HG02610 (cell line): ENCODE results near the gene KRTAP10-10.
"Not testable (repeated sequence)": the region's sequence is repeated elsewhere in the genome, so short reads cannot be mapped to it uniquely, and the experiment has no call there.

ENCODE experiments used
- ATAC-seq: cut with Tn5 transposase; IDR thresholded peaks from one replicate; pipeline ENCODE4 v1.9.1; 2021; ENCODE audit warnings: mild to moderate bottlenecking, moderate library complexity; ENCODE audit not compliant: unreplicated experiment

The KRTAP10-10 gene

GRCh38 chr21:44649521-44650100, 12.5 kb downstream of the KRTAP10-10 start:
- ATAC-seq: no peak

- no peak for ATAC-seq
Observed at GRCh38 chr21:44650265-44650972, 13.3 kb downstream of the KRTAP10-10 start.

- no peak for ATAC-seq
Observed at GRCh38 chr21:44650973-44651675, 14.0 kb downstream of the KRTAP10-10 start.

- no peak for ATAC-seq
Observed at GRCh38 chr21:44653123-44653522, 16.0 kb downstream of the KRTAP10-10 start.

GRCh38 chr21:44653656-44654575, 16.8 kb downstream of the KRTAP10-10 start:
- ATAC-seq: no peak

GRCh38 chr21:44654576-44655175, 17.5 kb downstream of the KRTAP10-10 start, which contains the start of gene KRTAP12-4:
KRTAP12-4 (minus strand) TSS chr21:44654659; CDS start chr21:44654614, 45 bp downstream.
- no peak for ATAC-seq

- ATAC-seq: no peak
Observed at GRCh38 chr21:44656868-44657267, 19.7 kb downstream of the KRTAP10-10 start.

- no peak for ATAC-seq
Observed at GRCh38 chr21:44657635-44658540, 20.7 kb downstream of the KRTAP10-10 start, which contains the start of gene KRTAP12-3. KRTAP12-3 (plus strand) TSS chr21:44657932; CDS start chr21:44657980, 48 bp downstream.

GRCh38 chr21:44658541-44658910, 21.4 kb downstream of the KRTAP10-10 start:
- ATAC-seq: no peak

- no peak for ATAC-seq
Observed at GRCh38 chr21:44658913-44659595, 21.9 kb downstream of the KRTAP10-10 start.

- not testable (repeated sequence) for ATAC-seq
Observed at GRCh38 chr21:44661567-44661966, 24.4 kb downstream of the KRTAP10-10 start.

- ATAC-seq: no peak
Observed at GRCh38 chr21:44664691-44665090, 27.5 kb downstream of the KRTAP10-10 start.

GRCh38 chr21:44666401-44667320, 29.5 kb downstream of the KRTAP10-10 start, which contains the start of gene KRTAP12-2:
KRTAP12-2 (minus strand) TSS chr21:44666927; CDS start chr21:44666886, 41 bp downstream.
- no peak for ATAC-seq

GRCh38 chr21:44667612-44668011, 30.5 kb downstream of the KRTAP10-10 start:
- ATAC-seq: no peak

- no peak for ATAC-seq
Observed at GRCh38 chr21:44670642-44671432, 33.7 kb downstream of the KRTAP10-10 start.

- no peak for ATAC-seq
Observed at GRCh38 chr21:44671911-44672310, 34.8 kb downstream of the KRTAP10-10 start.

- ATAC-seq: no peak
Observed at GRCh38 chr21:44677881-44678280, 40.7 kb downstream of the KRTAP10-10 start.
